Measurements from ENCODE around the gene ZBTB20. TPM values are rescaled to one million over a fixed set of nuclear protein-coding genes. Genes with fewer than 3 reads are reported as not detected.

ZBTB20 gene
- total and polyA plus RNA-seq, 2 of the 4 experiments (the other 2 are of a cell fraction), result 0.75 to 14.7 TPM

DNA sequence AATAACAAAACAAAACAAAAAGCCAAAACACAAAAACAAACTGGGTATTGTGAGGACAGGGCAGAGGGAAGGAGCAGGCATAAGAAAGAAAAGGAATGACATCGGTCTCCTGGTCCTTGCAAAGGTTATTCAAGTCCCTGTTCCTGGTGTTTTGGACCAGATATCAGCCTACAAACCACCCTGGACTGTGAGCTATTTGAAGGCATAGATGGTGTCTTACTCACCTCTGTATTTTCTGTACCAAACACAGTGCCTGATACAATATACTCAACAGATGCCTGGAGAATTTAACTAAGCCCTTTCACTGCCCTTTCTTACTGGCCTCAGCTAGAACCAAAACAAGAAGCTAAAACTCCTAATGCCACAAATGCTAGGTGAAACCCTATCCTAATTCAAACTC lies 656.3 kb downstream of the ZBTB20 start:
- no peak overlapping the region for H4K8ac ChIP-seq (ENCODE audit: low read depth in 2 of 2, low read length in 2 of 2)
- H2AK5ac ChIP-seq (ENCODE audit: low read depth, low read length), result no peak overlapping the region
- H3K23ac ChIP-seq (ENCODE audit: low read depth, low read length), result peak overlapping the region; percentile 27; the same call in 1 of the 2 replicates
- H4K5ac ChIP-seq (ENCODE audit: low read depth, low read length), result no peak overlapping the region
- H3K4ac ChIP-seq (ENCODE audit: low read depth, low read length), result no peak overlapping the region
- no peak for DNase-seq
- BruUV-seq (replicated peaks), result no TSS peak
- H3K4me1 ChIP-seq (ENCODE audit: control insufficient read depth, insufficient read depth, low read length), result no peaks in the 10 kb centered on the region
- dilution Hi-C loops (cut with HindIII; ENCODE audit: low sequenced_read_pairs, unreplicated experiment), result no loop called here
- no peak overlapping the region for H2AFZ ChIP-seq (replicated peaks; ENCODE audit: low read length, poor library complexity)
- in situ Hi-C loops (cut with MboI; ENCODE audit: low sequenced_read_pairs), result no loop called here
- H3K4me3 ChIP-seq (ENCODE audit: insufficient read depth, low read depth, low read length), result no peak overlapping the region
- H3K4me2 ChIP-seq (ENCODE audit: low read depth, low read length), result no peak overlapping the region
- H2AK9ac ChIP-seq (replicated peaks; ENCODE audit: low read depth, low read length, poor library complexity), result no peak overlapping the region
- no peak overlapping the region for H4K91ac ChIP-seq (ENCODE audit: insufficient read depth, low read depth, low read length)
- no peak overlapping the region for H3K56ac ChIP-seq (ENCODE audit: extremely low read depth, insufficient read depth, low read length)
- ChIA-PET POLR2A (ENCODE audit: unreplicated experiment) (no interaction called here), CTCF (no interaction called here)
- H3K27me3 ChIP-seq (ENCODE audit: control insufficient read depth, insufficient read depth, low read length), result no peaks in the 10 kb centered on the region
- H4K20me1 ChIP-seq (ENCODE audit: insufficient read depth, low read length), result peaks cover 3% of the 10 kb centered on the region; the same call in 1 of the 2 replicates
- TF ChIP-seq MXI1 (IDR thresholded peaks at IDR 0.05; ENCODE audit: borderline replicate concordance, low read depth, low read length), result no peak
- no peak for TF ChIP-seq POLR2A (IDR thresholded peaks at IDR 0.05; ENCODE audit: low read depth, low read length)
- no peak for TF ChIP-seq RFX5 (IDR thresholded peaks at IDR 0.05; ENCODE audit: low read depth, low read length)
- TF ChIP-seq, protein P1, sequence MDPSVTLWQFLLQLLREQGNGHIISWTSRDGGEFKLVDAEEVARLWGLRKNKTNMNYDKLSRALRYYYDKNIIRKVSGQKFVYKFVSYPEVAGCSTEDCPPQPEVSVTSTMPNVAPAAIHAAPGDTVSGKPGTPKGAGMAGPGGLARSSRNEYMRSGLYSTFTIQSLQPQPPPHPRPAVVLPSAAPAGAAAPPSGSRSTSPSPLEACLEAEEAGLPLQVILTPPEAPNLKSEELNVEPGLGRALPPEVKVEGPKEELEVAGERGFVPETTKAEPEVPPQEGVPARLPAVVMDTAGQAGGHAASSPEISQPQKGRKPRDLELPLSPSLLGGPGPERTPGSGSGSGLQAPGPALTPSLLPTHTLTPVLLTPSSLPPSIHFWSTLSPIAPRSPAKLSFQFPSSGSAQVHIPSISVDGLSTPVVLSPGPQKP (IDR thresholded peaks at IDR 0.05; ENCODE audit: borderline replicate concordance, low read depth, low read length), result no peak
- TF ChIP-seq MAFK (IDR thresholded peaks at IDR 0.05; ENCODE audit: low read depth, low read length), result no peak
- no peak for TF ChIP-seq SMC3 (IDR thresholded peaks at IDR 0.05; ENCODE audit: low read depth, low read length)
- TF ChIP-seq RAD21 (IDR thresholded peaks at IDR 0.05; ENCODE audit: low read length), result no peak
- no peak for TF ChIP-seq CEBPB (IDR thresholded peaks at IDR 0.05; ENCODE audit: low read depth, low read length)
- no peak for TF ChIP-seq NFE2L2 (IDR thresholded peaks at IDR 0.05; ENCODE audit: low read depth, low read length)
- no peak for TF ChIP-seq CHD1 (IDR thresholded peaks at IDR 0.05; ENCODE audit: low read depth, low read length)
- no peak for TF ChIP-seq MAZ (IDR thresholded peaks at IDR 0.05; ENCODE audit: borderline replicate concordance, low read depth, low read length)
- TF ChIP-seq BHLHE40 (IDR thresholded peaks at IDR 0.05; ENCODE audit: low read depth, low read length), result no peak
- no peak for TF ChIP-seq RCOR1 (IDR thresholded peaks at IDR 0.05; ENCODE audit: insufficient replicate concordance, low read length)
- TF ChIP-seq, protein P2, sequence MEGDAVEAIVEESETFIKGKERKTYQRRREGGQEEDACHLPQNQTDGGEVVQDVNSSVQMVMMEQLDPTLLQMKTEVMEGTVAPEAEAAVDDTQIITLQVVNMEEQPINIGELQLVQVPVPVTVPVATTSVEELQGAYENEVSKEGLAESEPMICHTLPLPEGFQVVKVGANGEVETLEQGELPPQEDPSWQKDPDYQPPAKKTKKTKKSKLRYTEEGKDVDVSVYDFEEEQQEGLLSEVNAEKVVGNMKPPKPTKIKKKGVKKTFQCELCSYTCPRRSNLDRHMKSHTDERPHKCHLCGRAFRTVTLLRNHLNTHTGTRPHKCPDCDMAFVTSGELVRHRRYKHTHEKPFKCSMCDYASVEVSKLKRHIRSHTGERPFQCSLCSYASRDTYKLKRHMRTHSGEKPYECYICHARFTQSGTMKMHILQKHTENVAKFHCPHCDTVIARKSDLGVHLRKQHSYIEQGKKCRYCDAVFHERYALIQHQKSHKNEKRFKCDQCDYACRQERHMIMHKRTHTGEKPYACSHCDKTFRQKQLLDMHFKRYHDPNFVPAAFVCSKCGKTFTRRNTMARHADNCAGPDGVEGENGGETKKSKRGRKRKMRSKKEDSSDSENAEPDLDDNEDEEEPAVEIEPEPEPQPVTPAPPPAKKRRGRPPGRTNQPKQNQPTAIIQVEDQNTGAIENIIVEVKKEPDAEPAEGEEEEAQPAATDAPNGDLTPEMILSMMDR (conservative IDR thresholded peaks at IDR 0.05; ENCODE audit: low read depth, low read length), result no peak
- TF ChIP-seq, protein P3, sequence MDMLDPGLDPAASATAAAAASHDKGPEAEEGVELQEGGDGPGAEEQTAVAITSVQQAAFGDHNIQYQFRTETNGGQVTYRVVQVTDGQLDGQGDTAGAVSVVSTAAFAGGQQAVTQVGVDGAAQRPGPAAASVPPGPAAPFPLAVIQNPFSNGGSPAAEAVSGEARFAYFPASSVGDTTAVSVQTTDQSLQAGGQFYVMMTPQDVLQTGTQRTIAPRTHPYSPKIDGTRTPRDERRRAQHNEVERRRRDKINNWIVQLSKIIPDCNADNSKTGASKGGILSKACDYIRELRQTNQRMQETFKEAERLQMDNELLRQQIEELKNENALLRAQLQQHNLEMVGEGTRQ (IDR thresholded peaks at IDR 0.05; ENCODE audit: low read depth, low read length), result no peak
- no peak for TF ChIP-seq FOS (IDR thresholded peaks at IDR 0.05; ENCODE audit: low read depth, low read length)
- H2BK5ac ChIP-seq (ENCODE audit: low read depth, low read length, poor library complexity, severe bottlenecking), result no peak overlapping the region
- H3K9me3 ChIP-seq (ENCODE audit: control insufficient read depth, insufficient read depth, low read length), result no peaks in the 10 kb centered on the region
- 0 out of 2 replicates have a peak, but pooled peaks cover 1% of the 10 kb centered on the region for H3K36me3 ChIP-seq (ENCODE audit: control insufficient read depth, insufficient read depth, low read length)
- intact Hi-C loops (cut with micrococcal nuclease), result no loop called here
- no peak overlapping the region for H2BK15ac ChIP-seq (ENCODE audit: low read depth, low read length)
- H3K9me1 ChIP-seq (ENCODE audit: insufficient read depth, low read length), result peaks cover 3% of the 10 kb centered on the region
- H2BK20ac ChIP-seq (ENCODE audit: low read depth, low read length), result no peak overlapping the region
- ATAC-seq (ENCODE audit: low read depth), result no peak
- no CpG with 5 or more reads among the region's 1 CpG for whole genome bisulfite sequencing, 2 experiments (ENCODE audit: extremely low coverage in 2 of 2, insufficient read length in 1 of 2)
- H3K14ac ChIP-seq (replicated peaks; ENCODE audit: low read depth, low read length), result no peak overlapping the region
- H3K79me1 ChIP-seq (ENCODE audit: low read depth in 1 of 2, low read length in 2 of 2), result peaks cover 5 to 31% of the 10 kb centered on the region in 2 experiments
- no peak overlapping the region for H3K18ac ChIP-seq (ENCODE audit: low read depth, low read length)
- no peak overlapping the region for H2BK120ac ChIP-seq (ENCODE audit: low read depth, low read length)
- H3K9ac ChIP-seq (ENCODE audit: low read depth, low read length), result no peak overlapping the region
- no peak overlapping the region for H3K27ac ChIP-seq (ENCODE audit: insufficient read depth, low read length)

Data from IMR-90 (cell line).